H9 (cell line): ENCODE data around the gene NDP. TPM values are rescaled to one million over a fixed set of nuclear protein-coding genes. Genes with fewer than 3 reads are reported as not detected.

Experiments
- DNase-seq: peaks from one replicate; pipeline ENCODE4 v3.0.0-alpha.2; 2017
- H2AFZ ChIP-seq: one replicate; pipeline ENCODE4 v1.6.1; 2013; ENCODE audit warnings: mild to moderate bottlenecking, low read length, control low read depth, moderate library complexity
- H2AK5ac ChIP-seq: 2 replicates; pipeline ENCODE4 v1.6.1; 2013; ENCODE audit warnings: low read length, control low read depth, mixed read lengths; ENCODE audit not compliant: insufficient read length
- H2BK120ac ChIP-seq: one replicate; pipeline ENCODE4 v1.6.1; 2013; ENCODE audit warnings: low read depth, mild to moderate bottlenecking, low read length, control low read depth, inconsistent platforms; ENCODE audit not compliant: poor library complexity, severe bottlenecking
- H2BK12ac ChIP-seq: 2 replicates; pipeline ENCODE4 v1.6.1; 2013; ENCODE audit warnings: low read length, control low read depth, mixed read lengths, low read depth; ENCODE audit not compliant: insufficient read length
- H2BK15ac ChIP-seq: 2 replicates; pipeline ENCODE4 v1.6.1; 2013; ENCODE audit warnings: low read depth, low read length, control low read depth
- H2BK20ac ChIP-seq: one replicate; pipeline ENCODE4 v1.6.1; 2013; ENCODE audit warnings: low read depth, mild to moderate bottlenecking, low read length, control low read depth, inconsistent platforms; ENCODE audit not compliant: poor library complexity, severe bottlenecking
- H2BK5ac ChIP-seq: 2 replicates; pipeline ENCODE4 v1.6.1; 2013; ENCODE audit warnings: low read length, control low read depth, mixed read lengths; ENCODE audit not compliant: insufficient read length
- H3K14ac ChIP-seq: 2 replicates; pipeline ENCODE4 v1.6.1; 2013; ENCODE audit warnings: low read length, control low read depth; ENCODE audit not compliant: insufficient read depth
- H3K18ac ChIP-seq: 2 replicates; pipeline ENCODE4 v1.6.1; 2013; ENCODE audit warnings: low read depth, mild to moderate bottlenecking, mixed read lengths, low read length, control low read depth; ENCODE audit not compliant: insufficient read length
- H3K23ac ChIP-seq: 2 replicates; pipeline ENCODE4 v1.6.1; 2013; ENCODE audit warnings: low read length, control low read depth, mixed read lengths, low read depth; ENCODE audit not compliant: insufficient read length
- H3K23me2 ChIP-seq: 2 replicates; pipeline ENCODE4 v1.6.1; 2013; ENCODE audit warnings: low read depth, mild to moderate bottlenecking, mixed read lengths, low read length, control low read depth; ENCODE audit not compliant: insufficient read length, poor library complexity, severe bottlenecking
- H3K27ac ChIP-seq: 2 replicates; pipeline ENCODE4 v1.5.1; 2013; ENCODE audit warnings: low read length, control low read depth, mixed read lengths, low read depth; ENCODE audit not compliant: insufficient read length
- H3K27me3 ChIP-seq: 2 replicates; pipeline ENCODE4 v1.6.1; 2013; ENCODE audit warnings: low read length, control low read depth, inconsistent platforms; ENCODE audit not compliant: insufficient read depth
- H3K4ac ChIP-seq: 2 replicates; pipeline ENCODE4 v1.6.1; 2013; ENCODE audit warnings: low read depth, mild to moderate bottlenecking, control low read depth, inconsistent platforms, low read length, moderate library complexity
- H3K4me1 ChIP-seq: 2 replicates; pipeline ENCODE4 v1.6.1; 2013; ENCODE audit warnings: low read length, control low read depth, inconsistent platforms; ENCODE audit not compliant: insufficient read depth
- H3K4me2 ChIP-seq: 2 replicates; pipeline ENCODE4 v1.6.1; 2013; ENCODE audit warnings: low read length, control low read depth, mixed read lengths; ENCODE audit not compliant: insufficient read length, insufficient read depth
- H3K56ac ChIP-seq: 2 replicates; pipeline ENCODE4 v1.6.1; 2013; ENCODE audit warnings: low read depth, mild to moderate bottlenecking, mixed read lengths, low read length, control low read depth; ENCODE audit not compliant: insufficient read length
- H3K79me1 ChIP-seq: 2 replicates; pipeline ENCODE4 v1.6.1; 2013; ENCODE audit warnings: low read depth, mild to moderate bottlenecking, moderate library complexity, low read length, control low read depth, inconsistent platforms; ENCODE audit not compliant: insufficient read depth, poor library complexity, severe bottlenecking
- H3K79me2 ChIP-seq: 2 replicates; pipeline ENCODE4 v1.6.1; 2013; ENCODE audit warnings: low read length, control low read depth, inconsistent platforms; ENCODE audit not compliant: insufficient read depth
- H3K9ac ChIP-seq: 2 replicates; pipeline ENCODE4 v1.6.1; 2013; ENCODE audit warnings: low read length, control low read depth, mixed read lengths; ENCODE audit not compliant: insufficient read length; ENCODE audit errors: extremely low read depth
- H3K9me3 ChIP-seq: one replicate; pipeline ENCODE4 v1.6.1; 2013; ENCODE audit warnings: low read depth, low read length, inconsistent platforms; ENCODE audit not compliant: control insufficient read depth
- H3T11ph ChIP-seq: one replicate; pipeline ENCODE4 v1.6.1; 2013; ENCODE audit warnings: mild to moderate bottlenecking, low read length, control low read depth, inconsistent platforms
- H4K20me1 ChIP-seq: one replicate; pipeline ENCODE4 v1.6.1; 2013; ENCODE audit not compliant: control insufficient read depth, insufficient read length, insufficient read depth
- H4K5ac ChIP-seq: 2 replicates; pipeline ENCODE4 v1.6.1; 2013; ENCODE audit warnings: low read depth, mild to moderate bottlenecking, mixed read lengths, low read length, control low read depth; ENCODE audit not compliant: insufficient read length
- H4K8ac ChIP-seq: replicated peaks from 2 replicates; pipeline ENCODE4 v1.6.1; 2013; ENCODE audit warnings: low read length, control low read depth, mixed read lengths, low read depth; ENCODE audit not compliant: insufficient read length
- H4K91ac ChIP-seq: 2 replicates; pipeline ENCODE4 v1.6.1; 2013; ENCODE audit warnings: low read depth, mild to moderate bottlenecking, moderate library complexity, mixed read lengths, low read length, control low read depth; ENCODE audit not compliant: insufficient read length
- H3K27ac Mint-ChIP-seq, 3 experiments: 2 replicates in 2 of 3; 3 replicates in 1 of 3; pipeline ENCODE4 v1.8.0; 2020 to 2021; ENCODE audit warnings: mixed read lengths in 3 of 3, mild to moderate bottlenecking in 1 of 3, moderate library complexity in 1 of 3
- H3K27me3 Mint-ChIP-seq: 2 replicates; pipeline ENCODE4 v1.8.0; 2021; ENCODE audit warnings: low read depth, mild to moderate bottlenecking, moderate library complexity, mixed read lengths
- H3K36me3 Mint-ChIP-seq, 3 experiments: 2 replicates in 2 of 3; 3 replicates in 1 of 3; pipeline ENCODE4 v1.8.0; 2020 to 2021; ENCODE audit warnings: low read depth in 3 of 3, mixed read lengths in 3 of 3; ENCODE audit not compliant: insufficient read depth in 1 of 3
- H3K4me1 Mint-ChIP-seq, 2 experiments: 2 replicates each; pipeline ENCODE4 v1.8.0; 2020; ENCODE audit warnings: mixed read lengths in 2 of 2
- H3K4me3 Mint-ChIP-seq, 2 experiments: 2 replicates in 1 of 2; 3 replicates in 1 of 2; pipeline ENCODE4 v1.8.0; 2020 to 2021; ENCODE audit warnings: mild to moderate bottlenecking in 2 of 2, mixed read lengths in 2 of 2, moderate library complexity in 1 of 2
- H3K9me3 Mint-ChIP-seq, 2 experiments: 2 replicates in 1 of 2; 3 replicates in 1 of 2; pipeline ENCODE4 v1.8.0; 2020; ENCODE audit warnings: mild to moderate bottlenecking in 2 of 2, mixed read lengths in 2 of 2, moderate library complexity in 1 of 2
- CTCF ChIP-seq: fragments of 200-600 bp; sonication (generic); conservative IDR thresholded peaks from 3 replicates; pipeline ENCODE4 v1.8.0; 2021; ENCODE audit warnings: antibody characterized with exemption, mild to moderate bottlenecking
- WGBS: extraction: QIAGEN DNeasy Blood & Tissue Kit; methylation state at CpG from one replicate; pipeline ENCODE4 v1.1.7; 2013; ENCODE audit warnings: missing lambda C conversion rate, low lambda C conversion rate, mixed read lengths; ENCODE audit not compliant: insufficient read length; ENCODE audit errors: extremely low coverage; 5-methylcytosine and 5-hydroxymethylcytosine counted together
- total RNA-seq: library from RNA; stranded (reverse); gene quantifications from 2 replicates; pipeline ENCODE4 v1.2.1, GENCODE V29; 2021

NDP gene
- total RNA-seq, 1 experiment from 2014 or later: not detected

- H3K27me3 ChIP-seq: no peaks in the 10 kb centered on the region
- H4K8ac ChIP-seq: no peak overlapping the region
- Mint-ChIP-seq H3K36me3 (peaks cover 0 to 5% (median 0%) of the 10 kb centered on the region in 3 experiments; a peak in 2 of 7 replicates), H3K9me3 (peaks cover 61 to 65% of the 10 kb centered on the region in 2 experiments), H3K4me1 (peaks cover 15 to 26% of the 10 kb centered on the region in 2 experiments), H3K27ac (no peak overlapping the region), H3K27me3 (peaks cover 20% of the 10 kb centered on the region), H3K4me3 (no peak overlapping the region)
- no peaks in the 10 kb centered on the region for H3K79me1 ChIP-seq
- H3K4me2 ChIP-seq: no peak overlapping the region
- H3K14ac ChIP-seq: no peak overlapping the region
- no peak overlapping the region for H2BK12ac ChIP-seq
- no peaks in the 10 kb centered on the region for H3K23me2 ChIP-seq
- no peak overlapping the region for H2AK5ac ChIP-seq
- H4K20me1 ChIP-seq: no peaks in the 10 kb centered on the region
- H3K56ac ChIP-seq: no peak overlapping the region
- no peak overlapping the region for H3K23ac ChIP-seq
- no peak for TF ChIP-seq CTCF
- H2AFZ ChIP-seq: no peak overlapping the region
- H2BK20ac ChIP-seq: no peak overlapping the region
- H3K4ac ChIP-seq: no peak overlapping the region
- WGBS: no CpG with 5 or more reads among the region's 4 CpGs
- H3K9me3 ChIP-seq: peaks cover 17% of the 10 kb centered on the region
- H3K18ac ChIP-seq: no peak overlapping the region
- DNase-seq: no peak
- no peak overlapping the region for H2BK15ac ChIP-seq
- no peak overlapping the region for H2BK120ac ChIP-seq
- no peak overlapping the region for H2BK5ac ChIP-seq
- no peak overlapping the region for H3T11ph ChIP-seq
- no peak overlapping the region for H4K91ac ChIP-seq
- H3K4me1 ChIP-seq: no peaks in the 10 kb centered on the region
- H3K27ac ChIP-seq: no peak overlapping the region
- no peak overlapping the region for H4K5ac ChIP-seq
- no peaks in the 10 kb centered on the region for H3K79me2 ChIP-seq
- no peak overlapping the region for H3K9ac ChIP-seq
These were observed 4.8 kb downstream of the NDP start for GRCh38 chrX:43968359-43968781.
